ENCODE data around the gene PADI1.

DNA sequence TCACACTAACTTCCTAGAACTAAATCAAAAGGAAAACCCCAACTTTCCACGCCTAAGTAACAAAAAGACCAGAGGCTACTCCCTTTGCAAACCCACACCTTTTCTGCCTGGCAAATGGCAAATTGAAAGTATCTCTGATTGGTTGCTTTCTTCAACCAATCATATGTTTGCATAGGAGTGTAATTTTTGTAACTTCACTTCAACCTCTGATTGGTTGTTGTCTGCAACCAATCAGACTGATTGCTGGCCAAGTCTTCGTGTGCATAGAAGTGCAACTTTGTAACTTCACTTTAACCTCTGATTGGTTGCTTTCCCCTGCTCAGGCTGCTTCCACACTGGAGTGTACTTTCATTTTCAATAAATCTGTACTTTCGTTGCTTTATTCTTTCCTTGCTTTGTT, 48.8 kb upstream of the PADI1 start:
- TF ChIP-seq, protein P1, sequence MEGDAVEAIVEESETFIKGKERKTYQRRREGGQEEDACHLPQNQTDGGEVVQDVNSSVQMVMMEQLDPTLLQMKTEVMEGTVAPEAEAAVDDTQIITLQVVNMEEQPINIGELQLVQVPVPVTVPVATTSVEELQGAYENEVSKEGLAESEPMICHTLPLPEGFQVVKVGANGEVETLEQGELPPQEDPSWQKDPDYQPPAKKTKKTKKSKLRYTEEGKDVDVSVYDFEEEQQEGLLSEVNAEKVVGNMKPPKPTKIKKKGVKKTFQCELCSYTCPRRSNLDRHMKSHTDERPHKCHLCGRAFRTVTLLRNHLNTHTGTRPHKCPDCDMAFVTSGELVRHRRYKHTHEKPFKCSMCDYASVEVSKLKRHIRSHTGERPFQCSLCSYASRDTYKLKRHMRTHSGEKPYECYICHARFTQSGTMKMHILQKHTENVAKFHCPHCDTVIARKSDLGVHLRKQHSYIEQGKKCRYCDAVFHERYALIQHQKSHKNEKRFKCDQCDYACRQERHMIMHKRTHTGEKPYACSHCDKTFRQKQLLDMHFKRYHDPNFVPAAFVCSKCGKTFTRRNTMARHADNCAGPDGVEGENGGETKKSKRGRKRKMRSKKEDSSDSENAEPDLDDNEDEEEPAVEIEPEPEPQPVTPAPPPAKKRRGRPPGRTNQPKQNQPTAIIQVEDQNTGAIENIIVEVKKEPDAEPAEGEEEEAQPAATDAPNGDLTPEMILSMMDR (IDR thresholded peaks at IDR 0.05) = no peak
- TF ChIP-seq POLR2AphosphoS5 (IDR thresholded peaks at IDR 0.05) = no peak

Data from suprapubic skin (tissue), 3 donors.